HepG2 (cell line): ENCODE measurements around the gene MTUS2. TPM values are rescaled to one million over a fixed set of nuclear protein-coding genes. Genes with fewer than 3 reads are reported as not detected.
A peak's percentile ranks its signal among the peaks of the same experiment; 100 is the strongest.

ENCODE experiments used
- ATAC-seq: fragments of 200-7000 bp; cut with Tn5 transposase; 3 replicates; pipeline ENCODE4 v1.9.1; 2020; ENCODE audit warnings: mild to moderate bottlenecking, moderate library complexity
- BruUV-seq: library from RNA; stranded (reverse); fragments of 400-500 nt; replicated peaks from 2 replicates; lab custom pipeline; 2021; lab: Mats Ljungman, UMichigan
- CTCF ChIA-PET: fragments of 300-600 bp; formaldehyde crosslinking; extraction: SDS; loops from one replicate; lab custom pipeline; 2021; ENCODE audit warnings: low total read pairs, inconsistent platforms, low intra/inter-chr PET ratio; lab: Yijun Ruan, JAX
- POLR2A ChIA-PET: fragments of 350-600 bp; sonication (Branson Sonifier 250); formaldehyde crosslinking; loops from one replicate; lab custom pipeline; 2020; ENCODE audit warnings: antibody characterized with exemption, inconsistent platforms; lab: Yijun Ruan, JAX
- DNase-seq: peaks from one replicate; pipeline ENCODE4 v3.0.0-alpha.2; 2015; ENCODE audit warnings: low spot score
- FAIRE-seq: peaks from 3 replicates; lab custom pipeline; 2011; peaks lifted over from hg19 to GRCh38; lab: Jason Lieb, UNC
- H2AFZ ChIP-seq: one replicate; pipeline ENCODE4 v1.6.1; 2011; ENCODE audit warnings: low read length, inconsistent platforms
- H3K27ac ChIP-seq: fragments of 300-600 bp; 3 replicates; pipeline ENCODE4 v1.8.0; 2011; ENCODE audit warnings: mixed run types, mild to moderate bottlenecking, mixed read lengths, low read length, inconsistent platforms; ENCODE audit not compliant: insufficient read depth; ENCODE audit errors: extremely low read length
- H3K27me3 ChIP-seq, 2 experiments: fragments of 200-600 bp in 1 of 2; 2 replicates in 1 of 2; 3 replicates in 1 of 2; pipeline versions ENCODE4 v1.6.0 to v1.8.0; 2011; ENCODE audit warnings: low read length in 2 of 2, mild to moderate bottlenecking in 2 of 2, moderate library complexity in 2 of 2, inconsistent platforms in 1 of 2; ENCODE audit not compliant: insufficient read depth in 2 of 2, control insufficient read depth in 1 of 2
- H3K36me3 ChIP-seq, 2 experiments: fragments of 200-600 bp in 1 of 2; replicated peaks in 1 of 2; 2 replicates in 1 of 2; 3 replicates in 1 of 2; pipeline versions ENCODE4 v1.5.1 to v1.8.0; 2011; ENCODE audit warnings: low read length in 2 of 2, inconsistent platforms in 1 of 2; ENCODE audit not compliant: insufficient read depth in 2 of 2, control insufficient read depth in 1 of 2
- H3K4me1 ChIP-seq: 2 replicates; pipeline ENCODE4 v1.5.1; 2012; ENCODE audit warnings: low read length, inconsistent platforms; ENCODE audit not compliant: insufficient read depth
- H3K4me2 ChIP-seq: 2 replicates; pipeline ENCODE4 v1.6.0; 2011; ENCODE audit warnings: low read depth, low read length, inconsistent platforms
- H3K4me3 ChIP-seq, 3 experiments: fragments of 200-600 bp in 1 of 3; sonication (generic), shearing (Covaris generic) in 1 of 3; replicated peaks in 1 of 3; 2 replicates each; pipeline ENCODE4 v1.5.1; 2011 to 2016; ENCODE audit warnings: low read length in 3 of 3, inconsistent platforms in 2 of 3, low read depth in 2 of 3, mild to moderate bottlenecking in 2 of 3, control low read depth in 1 of 3, mixed read lengths in 1 of 3; ENCODE audit not compliant: insufficient read depth in 1 of 3
- H3K79me2 ChIP-seq: one replicate; pipeline ENCODE4 v1.6.1; 2011; ENCODE audit warnings: low read length, inconsistent platforms; ENCODE audit not compliant: insufficient read depth
- H3K9ac ChIP-seq: 2 replicates; pipeline ENCODE4 v1.6.0; 2011; ENCODE audit warnings: mild to moderate bottlenecking, low read depth, low read length, inconsistent platforms; ENCODE audit not compliant: insufficient read depth
- H3K9me3 ChIP-seq: 2 replicates; pipeline ENCODE4 v1.5.1; 2012; ENCODE audit warnings: mild to moderate bottlenecking, low read length
- H4K20me1 ChIP-seq: 2 replicates; pipeline ENCODE4 v1.6.0; 2011; ENCODE audit warnings: inconsistent platforms, mild to moderate bottlenecking, low read length, moderate library complexity; ENCODE audit not compliant: insufficient read depth
- ATF7 ChIP-seq, 2 experiments: fragments of 450-650 bp in 1 of 2; sonication (generic) in 1 of 2; formaldehyde crosslinking in 1 of 2; IDR thresholded peaks; 2 replicates each; pipeline versions ENCODE4 v1.4.0 to v1.6.1; 2016 to 2020; ENCODE audit warnings: antibody characterized with exemption in 1 of 2, mild to moderate bottlenecking in 1 of 2, missing genetic modification reagents in 1 of 2
- HINFP ChIP-seq: sonication (generic); formaldehyde crosslinking; IDR thresholded peaks from 2 replicates; pipeline ENCODE4 v1.4.0; 2020; ENCODE audit warnings: low read depth, mild to moderate bottlenecking, missing genetic modification reagents
- MAFF ChIP-seq: IDR thresholded peaks from 2 replicates; pipeline ENCODE4 v1.6.1; 2011; ENCODE audit warnings: low read depth, low read length, improper control_type of control experiment
- MAFK ChIP-seq, 2 experiments: IDR thresholded peaks in 1 of 2; conservative IDR thresholded peaks in 1 of 2; 2 replicates each; pipeline ENCODE4 v1.6.1; 2011; ENCODE audit warnings: improper control_type of control experiment in 2 of 2, low read length in 2 of 2
- ZNF30 ChIP-seq: sonication (generic); formaldehyde crosslinking; IDR thresholded peaks from 2 replicates; pipeline ENCODE4 v1.5.0; 2020; ENCODE audit warnings: mild to moderate bottlenecking, missing genetic modification reagents
- WGBS: methylation state at CpG from one replicate; pipeline ENCODE4 v1.1.6; 2017; ENCODE audit warnings: low lambda C conversion rate; 5-methylcytosine and 5-hydroxymethylcytosine counted together
- in situ Hi-C: cut with HindIII; loops from 2 replicates; pipeline ENCODE4 v1.10.0; 2017; ENCODE audit warnings: low pct_unique_long_range_greater_than_20kb; ENCODE audit not compliant: extremely low pct_ligation_motif_present
- intact Hi-C: fragments of 100-400 bp; cut with micrococcal nuclease; formaldehyde crosslinking; loops from one replicate; pipeline ENCODE4 v1.10.0; 2022; ENCODE audit not compliant: unreplicated experiment
- polyA plus RNA-seq, 8 experiments: library from polyadenylated mRNA; depleted of rRNA in 3 of 8; stranded (reverse) in 7 of 8; unstranded in 1 of 8; fragments of >200 nt; fragmentation: Illumina TruSeq in 4 of 8; extraction: Trizol in 4 of 8; gene quantifications; 2 replicates each; pipeline versions ENCODE4 v1.2.1 to v1.2.3, GENCODE V29; 2011 to 2016; ENCODE audit warnings: low read depth in 4 of 8, missing spikeins in 1 of 8, mixed read lengths in 1 of 8; ENCODE audit not compliant: insufficient read depth in 1 of 8
- total RNA-seq, 5 experiments: library from RNA; depleted of rRNA; stranded (reverse); fragments of >200 nt; fragmentation: Illumina TruSeq; extraction: Trizol; gene quantifications; 2 replicates each; pipeline ENCODE4 v1.2.3, GENCODE V29; 2016; ENCODE audit warnings: low read depth in 1 of 5

The MTUS2 gene
- total and polyA plus RNA-seq, 2 of the 13 experiments (the other 11 are each of a cell fraction or from before 2014, with no cell fraction given): not detected

DNA sequence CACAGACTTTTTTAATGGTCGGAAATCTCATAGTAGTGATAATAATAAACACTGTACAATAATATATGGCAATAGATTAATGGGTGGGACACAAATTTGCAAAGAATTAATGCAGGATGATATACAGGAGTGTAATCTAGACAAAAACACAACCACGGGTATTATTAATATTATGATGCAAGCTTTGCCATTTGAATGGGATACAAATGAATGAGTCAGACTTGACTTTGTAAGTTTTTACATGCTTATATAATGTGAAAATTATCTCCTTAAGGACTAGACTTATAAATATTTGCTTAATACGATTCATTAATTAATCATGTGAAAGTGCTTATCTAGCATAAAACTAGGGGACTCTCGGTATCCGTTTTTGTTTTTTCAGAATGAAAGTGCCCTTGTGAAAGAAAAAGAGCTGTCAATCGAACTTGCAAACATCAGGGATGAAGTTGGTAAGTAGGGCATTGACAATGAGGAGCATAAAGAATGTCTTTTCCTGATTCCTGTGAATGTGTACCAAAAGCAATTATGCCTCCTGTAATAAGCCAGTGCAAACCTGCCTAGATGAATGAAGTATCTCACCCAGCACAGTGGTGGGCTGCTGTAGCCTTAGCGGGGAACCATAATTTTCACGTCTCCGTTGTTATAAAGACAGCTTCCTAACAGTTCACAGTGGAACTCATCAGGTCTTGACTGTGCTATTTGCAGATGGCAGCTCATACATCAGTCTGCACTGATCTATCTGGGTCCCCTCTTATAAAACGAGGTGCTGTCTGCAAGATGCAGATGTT is 619.7 kb downstream of the MTUS2 start:
- no peak overlapping the region for H3K27ac ChIP-seq
- H4K20me1 ChIP-seq: no peaks in the 10 kb centered on the region
- BruUV-seq: no TSS peak
- H3K27me3 ChIP-seq: peaks cover 1 to 16% of the 10 kb centered on the region in 2 experiments; a peak in 2 of 5 replicates
- CTCF ChIA-PET: no interaction called here
- H3K4me2 ChIP-seq: no peak overlapping the region
- peak; percentile 56; the same call in 1 of the 2 replicates for TF ChIP-seq MAFF
- TF ChIP-seq HINFP (CRISPR knock-in tag): no peak
- peak; percentile 60 to 74 for TF ChIP-seq MAFK (conservative IDR thresholded peaks at IDR 0.05 in 1 of 2, IDR thresholded peaks at IDR 0.05 in 1 of 2; ENCODE audit: low read length in 2 of 2)
- FAIRE-seq (no peak), ATAC-seq (no peak), DNase-seq (no peak)
- POLR2A ChIA-PET: no interaction called here
- no peak overlapping the region for H2AFZ ChIP-seq
- intact Hi-C loops (no loop called here), in situ Hi-C loops (no loop called here)
- no peak overlapping the region for H3K9ac ChIP-seq
- no peak overlapping the region for H3K4me3 ChIP-seq
- no peaks in the 10 kb centered on the region for H3K79me2 ChIP-seq
- no peaks in the 10 kb centered on the region for H3K4me1 ChIP-seq
- H3K9me3 ChIP-seq: no peaks in the 10 kb centered on the region
- under 1% methylated on average over 9 of the region's 10 CpGs for WGBS
- H3K36me3 ChIP-seq: no peaks in the 10 kb centered on the region

- no peak for DNase-seq
- WGBS: 7% methylated on average over 5 of the region's 5 CpGs
- POLR2A ChIA-PET: no interaction called here
Measured at GRCh38 chr13:29441306-29441705, 621.2 kb downstream of the MTUS2 start.

More at GRCh38 chr13:29441306-29441705, 621.2 kb downstream of the MTUS2 start:
- ATAC-seq (no peak), FAIRE-seq (no peak)
- Histone ChIP-seq H3K9ac (no peak overlapping the region), H4K20me1 (no peaks in the 10 kb centered on the region), H3K27ac (no peak overlapping the region), H2AFZ (no peak overlapping the region), H3K27me3 (peaks cover under 1 to 16% of the 10 kb centered on the region in 2 experiments; a peak in 2 of 5 replicates), H3K79me2 (no peaks in the 10 kb centered on the region), H3K4me3 (no peak overlapping the region), H3K4me1 (no peaks in the 10 kb centered on the region), H3K4me2 (no peak overlapping the region), H3K9me3 (no peaks in the 10 kb centered on the region), H3K36me3 (no peaks in the 10 kb centered on the region)
- no peak for TF ChIP-seq ZNF30 (CRISPR knock-in tag)
- TF ChIP-seq ATF7 (IDR thresholded peaks at IDR 0.05): peak; percentile 8; the same call in 1 of the 2 replicates
- no peak for TF ChIP-seq ATF7 (CRISPR knock-in tag; IDR thresholded peaks at IDR 0.05)
- CTCF ChIA-PET: no interaction called here
- BruUV-seq: no TSS peak
- intact Hi-C loops (no loop called here), in situ Hi-C loops (no loop called here)
